HEK293T (cell line): Measurements from ENCODE around the gene SLC4A2.

Experiments
- CTCF ChIA-PET: fragments of 350-600 bp; formaldehyde crosslinking; extraction: SDS; loops from one replicate; lab custom pipeline; 2021; ENCODE audit warnings: antibody characterized with exemption, inconsistent platforms; lab: Yijun Ruan, JAX
- POLR2A ChIA-PET: fragments of 350-600 bp; formaldehyde crosslinking; extraction: SDS; loops from one replicate; lab custom pipeline; 2020; ENCODE audit warnings: antibody characterized with exemption, inconsistent platforms; lab: Yijun Ruan, JAX
- DNase-seq: peaks from one replicate; pipeline ENCODE4 v3.0.0; 2012; ENCODE audit warnings: mixed read lengths; ENCODE audit errors: extremely low spot score
- ARNT ChIP-seq: fragments of 450-650 bp; IDR thresholded peaks from 2 replicates; pipeline ENCODE4 v1.6.1; 2017; ENCODE audit warnings: mild to moderate bottlenecking
- BHLHE40 ChIP-seq: fragments of 450-650 bp; IDR thresholded peaks from 2 replicates; pipeline ENCODE4 v1.6.1; 2016; ENCODE audit warnings: mild to moderate bottlenecking, moderate library complexity, borderline replicate concordance
- CTBP1 ChIP-seq: fragments of 450-650 bp; IDR thresholded peaks from 2 replicates; pipeline ENCODE4 v1.6.1; 2016; ENCODE audit warnings: borderline replicate concordance
- ELF4 ChIP-seq: fragments of 450-650 bp; IDR thresholded peaks from 2 replicates; pipeline ENCODE4 v1.6.1; 2017; ENCODE audit warnings: antibody characterized with exemption
- FOXA1 ChIP-seq: fragments of 450-650 bp; IDR thresholded peaks from 2 replicates; pipeline ENCODE4 v1.6.1; 2016; ENCODE audit warnings: mild to moderate bottlenecking
- FOXK2 ChIP-seq: fragments of 450-650 bp; IDR thresholded peaks from 2 replicates; pipeline ENCODE4 v1.6.1; 2016; ENCODE audit warnings: mild to moderate bottlenecking
- FOXM1 ChIP-seq: fragments of 450-650 bp; IDR thresholded peaks from 2 replicates; pipeline ENCODE4 v1.6.1; 2017; ENCODE audit warnings: mild to moderate bottlenecking, borderline replicate concordance
- HDGF ChIP-seq: fragments of 450-650 bp; IDR thresholded peaks from 2 replicates; pipeline ENCODE4 v1.6.1; 2017; ENCODE audit warnings: antibody characterized with exemption, borderline replicate concordance
- L3MBTL2 ChIP-seq: fragments of 450-650 bp; conservative IDR thresholded peaks from 2 replicates; pipeline ENCODE4 v1.6.1; 2016; ENCODE audit warnings: mild to moderate bottlenecking
- LEF1 ChIP-seq: fragments of 450-650 bp; IDR thresholded peaks from 2 replicates; pipeline ENCODE4 v1.6.1; 2017; ENCODE audit warnings: mild to moderate bottlenecking, borderline replicate concordance
- NFRKB ChIP-seq: fragments of 450-650 bp; IDR thresholded peaks from 2 replicates; pipeline ENCODE4 v1.6.1; 2016; ENCODE audit warnings: mild to moderate bottlenecking, moderate library complexity
- PKNOX1 ChIP-seq: fragments of 450-650 bp; IDR thresholded peaks from 2 replicates; pipeline ENCODE4 v1.6.1; 2016
- SP1 ChIP-seq: fragments of 450-650 bp; IDR thresholded peaks from 2 replicates; pipeline ENCODE4 v1.6.1; 2017
- SUZ12 ChIP-seq: fragments of 450-650 bp; IDR thresholded peaks from 2 replicates; pipeline ENCODE4 v1.6.1; 2016; ENCODE audit warnings: mild to moderate bottlenecking
- TARDBP ChIP-seq: fragments of 450-650 bp; IDR thresholded peaks from 2 replicates; pipeline ENCODE4 v1.6.1; 2016
- ZNF384 ChIP-seq: fragments of 450-650 bp; IDR thresholded peaks from 2 replicates; pipeline ENCODE4 v1.6.1; 2016

The SLC4A2 gene

GRCh38 chr7:151124481-151124880 lies 65.1 kb downstream of the SLC4A2 start:
- DNase-seq, result no peak
- POLR2A ChIA-PET, result interaction anchor here (0.6 to 1.0 kb wide), 4 partner anchors 33 to 108 kb away, joined by 3 to 4 read pairs (median 3); partner anchors contain the start of genes ABCF2 and CHPF2
- CTCF ChIA-PET, result interaction anchor here (0.6 to 1.9 kb wide), 21 partner anchors 9 to 1200 kb away, joined by 3 to 10 read pairs (median 5); partner anchors contain the start of gene GBX1
- TF ChIP-seq TARDBP (no peak), ELF4 (no peak)

GRCh38 chr7:151124899-151125399 lies 65.6 kb downstream of the SLC4A2 start:
- DNase-seq, result no peak
- TF ChIP-seq FOXA1, result no peak
- TF ChIP-seq L3MBTL2, result no peak
- TF ChIP-seq CTBP1, result no peak
- no peak for TF ChIP-seq SP1
- ChIA-PET CTCF (interaction anchor here (0.6 to 1.9 kb wide), 9 partner anchors 8 to 195 kb away, joined by 3 to 10 read pairs (median 5); partner anchors contain the start of gene GBX1), POLR2A (no interaction called here)

GRCh38 chr7:151125470-151125845 lies 66.1 kb downstream of the SLC4A2 start:
- CTCF ChIA-PET, result interaction anchor here (0.6 to 1.1 kb wide), 2 partner anchors 47 to 57 kb away, joined by 3 to 5 read pairs; no protein-coding TSS in a partner anchor
- POLR2A ChIA-PET, result no interaction called here
- no peak for TF ChIP-seq HDGF
- no peak for TF ChIP-seq TARDBP
- no peak for DNase-seq

GRCh38 chr7:151125846-151126481 lies 66.6 kb downstream of the SLC4A2 start:
- no peak for TF ChIP-seq FOXM1
- TF ChIP-seq ZNF384, result no peak
- TF ChIP-seq ARNT, result no peak
- TF ChIP-seq LEF1, result no peak
- TF ChIP-seq L3MBTL2, result no peak
- no peak for TF ChIP-seq FOXA1
- TF ChIP-seq NFRKB, result no peak
- no peak for TF ChIP-seq HDGF
- no peak for TF ChIP-seq FOXK2
- TF ChIP-seq CTBP1, result no peak
- no peak for TF ChIP-seq PKNOX1
- no peak for TF ChIP-seq TARDBP
- TF ChIP-seq SUZ12, result no peak
- no peak for TF ChIP-seq SP1
- TF ChIP-seq ELF4, result no peak
- no peak for TF ChIP-seq BHLHE40
- no peak for DNase-seq
- CTCF ChIA-PET, result interaction anchor here (0.6 to 0.8 kb wide), 2 partner anchors 42 to 46 kb away, joined by 3 to 5 read pairs; no protein-coding TSS in a partner anchor
- POLR2A ChIA-PET, result no interaction called here
